ACHN (cell line): Measurements from ENCODE around the gene CD52.

Experiments
- DNase-seq: peaks from one replicate; pipeline ENCODE4 v3.0.0-alpha.2; 2015
- in situ Hi-C: cut with HindIII; loops from 2 replicates; pipeline ENCODE4 v1.10.0; 2017; ENCODE audit warnings: low sequenced_read_pairs, low pct_ligation_motif_present, low pct_unique_long_range_greater_than_20kb

Gene CD52

DNA sequence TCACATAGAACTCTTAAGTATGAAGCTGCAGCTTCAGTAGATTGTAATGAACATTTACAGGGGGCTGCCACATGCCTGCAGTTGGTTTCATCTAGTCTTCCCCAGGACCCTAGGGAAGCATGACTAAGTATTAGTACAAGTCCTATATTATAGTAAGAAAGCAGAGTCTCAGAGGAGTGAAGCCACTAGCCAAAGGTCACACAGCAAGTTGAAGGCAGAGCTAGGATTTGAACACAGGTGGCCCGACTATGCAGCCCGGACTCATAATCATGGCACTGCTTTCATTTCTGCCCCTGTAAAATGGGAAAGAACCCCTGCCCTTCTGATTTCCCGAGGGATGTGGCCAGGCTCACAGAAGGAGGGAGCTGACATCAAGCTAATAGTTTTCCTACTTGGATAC lies 44.6 kb downstream of the CD52 start:
- DNase-seq = no peak
- in situ Hi-C loops = no loop called here

DNA sequence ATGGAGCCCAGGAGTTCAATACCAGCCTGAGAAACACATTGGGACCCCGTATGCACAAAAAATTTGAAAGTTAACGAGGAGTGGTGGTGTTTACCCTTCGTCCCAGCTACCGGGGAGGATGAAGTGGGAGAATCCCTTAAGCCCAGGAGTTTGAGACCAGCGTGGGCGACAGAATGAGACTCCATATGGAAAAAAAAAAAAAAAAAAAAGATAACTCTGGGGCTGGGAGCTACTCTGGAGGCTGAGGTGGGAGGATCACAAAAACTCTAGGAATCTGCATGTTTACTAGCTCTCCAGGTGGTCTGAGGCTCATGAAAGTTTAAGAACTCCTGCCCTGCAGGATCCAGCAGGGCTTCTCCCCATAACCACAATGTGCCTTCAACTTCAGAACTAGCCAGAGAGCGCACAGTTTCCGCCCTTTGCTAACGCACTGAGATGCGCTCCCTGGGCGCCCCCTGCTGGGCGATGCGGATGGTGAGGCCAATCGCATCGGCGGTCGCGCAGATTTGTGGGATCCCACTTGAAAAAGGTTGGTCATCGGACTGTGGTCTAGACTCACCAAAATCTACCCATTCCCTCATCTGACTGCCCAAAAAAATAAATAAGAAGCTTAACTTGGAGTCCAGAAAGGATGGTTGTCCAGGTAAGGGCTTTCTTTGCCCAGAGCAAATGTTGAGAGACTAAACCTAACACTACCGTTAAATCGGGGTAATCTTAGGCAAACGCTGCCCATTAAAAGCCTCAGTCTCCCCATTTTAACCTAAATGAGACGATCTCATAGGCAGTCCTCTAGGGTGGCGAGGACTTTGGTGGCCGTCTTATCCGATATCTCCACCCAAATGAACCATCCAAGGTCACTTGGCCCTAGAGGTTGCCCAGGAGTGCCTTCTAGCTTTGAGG lies 46.0 kb downstream of the CD52 start:
- in situ Hi-C loops = no loop called here
- peak; percentile 75 for DNase-seq

DNA sequence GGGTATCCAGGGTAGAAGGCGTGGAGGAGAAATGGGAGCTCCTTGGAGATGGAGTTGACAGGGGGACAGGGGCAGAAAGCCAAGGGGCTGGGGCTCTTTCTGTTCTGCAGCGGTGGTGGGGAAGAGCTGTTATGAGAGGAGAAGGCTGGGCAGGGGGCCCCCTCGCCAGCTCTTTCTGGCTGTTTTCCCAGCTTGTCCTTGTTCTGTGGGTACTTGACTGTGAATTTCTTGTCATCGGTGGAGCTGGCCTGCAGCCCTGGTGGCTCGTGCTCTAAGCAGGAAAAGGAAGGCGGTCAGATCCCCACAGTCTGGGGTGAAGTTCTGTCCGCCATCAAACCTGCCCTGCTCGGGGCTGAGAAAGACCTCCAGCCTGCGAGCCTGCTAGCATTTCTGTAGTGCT lies 47.2 kb downstream of the CD52 start:
- DNase-seq = no peak
- in situ Hi-C loops = no loop called here

DNA sequence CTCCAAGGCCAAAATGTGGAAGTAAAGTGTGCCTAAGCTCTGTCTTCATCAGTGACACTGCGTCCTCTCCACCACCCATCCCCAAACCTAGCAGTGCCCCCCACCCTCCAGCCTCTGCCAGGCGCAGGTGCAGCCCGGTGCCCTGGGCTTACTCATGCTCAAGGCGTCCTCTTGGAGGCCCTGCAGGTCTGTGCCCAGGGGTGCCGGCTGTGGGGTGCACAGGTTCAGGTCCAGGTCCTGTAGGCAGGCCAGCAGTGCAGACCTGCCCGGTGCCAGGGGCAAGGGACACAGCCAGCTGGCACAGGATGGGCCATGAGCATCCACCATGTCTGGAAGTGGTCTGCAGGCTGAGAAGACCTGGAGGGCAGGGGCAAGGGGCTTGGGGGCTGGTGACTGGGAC lies 49.7 kb downstream of the CD52 start:
- DNase-seq = no peak
- in situ Hi-C loops = no loop called here

DNA sequence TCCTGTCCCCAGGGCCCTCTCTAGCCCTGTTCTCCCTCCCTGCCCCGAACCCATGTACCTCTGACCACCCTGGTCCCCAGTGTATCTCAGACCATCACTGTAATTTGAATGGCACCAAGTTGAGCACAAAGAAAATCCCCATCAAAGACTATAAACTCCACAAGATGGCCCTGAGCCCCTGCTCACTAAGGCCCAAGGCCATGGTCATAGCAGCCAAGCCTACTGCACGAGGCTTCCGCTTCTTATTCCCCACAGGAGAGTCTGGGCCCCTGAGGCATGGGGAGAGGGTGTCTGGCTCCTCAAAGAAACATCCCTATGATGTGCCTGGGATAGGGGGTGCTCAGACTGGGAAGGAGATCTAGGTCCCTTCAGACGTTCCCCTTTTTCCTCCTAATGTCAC lies 50.2 kb downstream of the CD52 start:
- in situ Hi-C loops = no loop called here
- DNase-seq = no peak

DNA sequence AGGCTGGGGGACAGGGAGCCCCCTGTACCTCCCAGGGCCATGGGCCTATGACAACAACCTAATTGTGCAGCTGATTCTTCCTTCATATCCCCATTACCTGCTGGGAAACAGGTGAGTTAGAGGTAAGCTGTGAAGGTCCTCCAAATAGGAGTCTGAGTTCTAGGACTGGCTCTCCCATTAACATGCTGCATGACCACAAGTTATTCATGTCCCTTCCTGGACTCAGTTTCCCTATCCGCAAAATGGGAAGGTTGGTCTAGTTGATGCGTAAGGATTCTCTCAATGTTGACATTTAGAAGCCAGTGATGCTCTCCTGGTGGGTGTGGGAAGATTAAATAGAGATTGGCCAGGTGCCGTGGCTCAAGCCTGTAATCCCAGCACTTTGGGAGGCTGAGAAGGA lies 50.7 kb downstream of the CD52 start:
- no peak for DNase-seq
- in situ Hi-C loops = no loop called here
